Effector memory CD4-positive, alpha-beta T cell (primary cell): Measurements from ENCODE around the gene FAM228B.

Experiments used
- DNase-seq, 3 donors: peaks; one replicate each; pipeline ENCODE4 v3.0.0-alpha.2; 2020
- H3K27ac ChIP-seq: 2 replicates; pipeline ENCODE4 v1.7.0; 2013; ENCODE audit warnings: mild to moderate bottlenecking, low read length, moderate library complexity; ENCODE audit not compliant: insufficient read depth, poor library complexity, severe bottlenecking
- H3K27me3 ChIP-seq: replicated peaks from 2 replicates; pipeline ENCODE4 v1.7.0; 2013; ENCODE audit warnings: mild to moderate bottlenecking, low read length; ENCODE audit not compliant: insufficient read depth, control insufficient read depth, poor library complexity, severe bottlenecking
- H3K36me3 ChIP-seq: 2 replicates; pipeline ENCODE4 v1.7.0; 2013; ENCODE audit warnings: mild to moderate bottlenecking, low read length, moderate library complexity; ENCODE audit not compliant: control insufficient read depth, insufficient read depth
- H3K4me1 ChIP-seq: 2 replicates; pipeline ENCODE4 v1.7.0; 2013; ENCODE audit warnings: low read length, mild to moderate bottlenecking; ENCODE audit not compliant: control insufficient read depth, insufficient read depth, poor library complexity, severe bottlenecking
- H3K4me3 ChIP-seq: 2 replicates; pipeline ENCODE4 v1.7.0; 2013; ENCODE audit warnings: low read length, low read depth, mild to moderate bottlenecking; ENCODE audit not compliant: insufficient read depth, poor library complexity, severe bottlenecking
- H3K9me3 ChIP-seq: 2 replicates; pipeline ENCODE4 v1.7.0; 2013; ENCODE audit warnings: mild to moderate bottlenecking, low read length, moderate library complexity; ENCODE audit not compliant: control insufficient read depth

Gene FAM228B

GRCh38 chr2:24207359-24207758 is 84.1 kb downstream of the FAM228B start:
- no peaks in the 10 kb centered on the region for H3K4me1 ChIP-seq
- H3K27ac ChIP-seq = no peak overlapping the region
- peaks cover 90% of the 10 kb centered on the region for H3K36me3 ChIP-seq
- H3K9me3 ChIP-seq = no peaks in the 10 kb centered on the region
- no peak for DNase-seq
- no peaks in the 10 kb centered on the region for H3K27me3 ChIP-seq
- no peak overlapping the region for H3K4me3 ChIP-seq

DNA sequence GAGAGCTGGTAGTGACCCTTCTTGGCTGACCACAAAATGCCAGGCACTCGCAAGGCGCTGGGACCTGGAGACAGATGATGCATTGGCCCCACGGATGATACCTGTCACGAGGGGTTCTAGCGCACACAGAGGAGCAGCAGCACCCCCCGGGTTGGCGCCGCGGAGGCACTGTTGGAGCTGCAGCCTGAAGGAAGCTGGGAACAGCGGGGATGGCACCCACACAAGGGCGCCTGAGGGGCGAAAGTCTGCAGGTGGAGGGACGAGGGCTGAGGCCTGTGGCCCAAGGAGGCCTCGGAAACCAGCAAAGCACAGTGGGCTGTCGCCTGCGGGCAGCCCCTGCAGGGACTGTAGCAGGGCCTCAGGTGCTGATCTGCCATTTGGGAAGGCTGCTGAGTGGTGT is 85.2 kb downstream of the FAM228B start:
- Histone ChIP-seq H3K4me3 (no peak overlapping the region), H3K4me1 (no peaks in the 10 kb centered on the region), H3K27ac (no peak overlapping the region), H3K9me3 (no peaks in the 10 kb centered on the region), H3K27me3 (no peaks in the 10 kb centered on the region), H3K36me3 (peaks cover 89% of the 10 kb centered on the region)
- no peak for DNase-seq

DNA sequence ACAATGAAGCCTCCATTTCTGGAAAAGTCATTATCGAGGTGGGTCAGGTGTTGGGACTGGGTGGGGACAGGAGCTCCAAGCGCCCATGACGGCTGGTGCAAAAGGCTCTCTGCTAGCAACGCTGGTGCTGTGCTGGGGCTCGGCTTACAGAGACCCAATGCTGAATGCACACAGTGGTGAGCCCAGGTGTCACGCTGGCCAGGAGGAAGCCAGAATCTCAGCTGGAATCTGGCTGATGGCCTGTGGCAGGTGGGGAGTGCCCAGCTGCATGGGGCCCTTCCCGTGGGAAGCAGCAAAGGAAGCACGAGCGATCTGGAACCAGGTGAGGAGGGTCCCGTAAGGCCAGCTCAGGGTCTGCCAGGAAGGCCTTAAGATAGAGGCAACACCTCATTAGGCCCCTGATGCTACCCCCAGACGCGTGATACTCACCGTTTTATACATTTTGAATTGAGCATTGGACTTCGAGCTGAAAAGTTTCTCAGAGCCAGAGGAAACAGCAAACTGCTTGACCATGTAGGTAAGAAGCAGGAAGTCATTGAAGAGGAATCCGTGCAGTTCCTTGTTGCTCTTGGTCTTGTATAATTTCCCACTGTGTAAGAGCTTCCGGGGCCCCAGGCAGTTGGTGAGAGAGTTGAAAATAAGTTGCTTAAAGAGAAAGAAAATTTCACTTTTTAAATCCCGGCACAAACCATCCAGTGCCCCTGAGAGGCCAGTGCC is 86.3 kb downstream of the FAM228B start:
- no peaks in the 10 kb centered on the region for H3K9me3 ChIP-seq
- no peak for DNase-seq
- H3K27ac ChIP-seq = no peak overlapping the region
- no peak overlapping the region for H3K4me3 ChIP-seq
- H3K36me3 ChIP-seq = peaks cover 88% of the 10 kb centered on the region
- no peaks in the 10 kb centered on the region for H3K27me3 ChIP-seq
- H3K4me1 ChIP-seq = no peaks in the 10 kb centered on the region

- Histone ChIP-seq H3K27ac (no peak overlapping the region), H3K36me3 (peaks cover 83% of the 10 kb centered on the region), H3K4me3 (no peak overlapping the region), H3K4me1 (no peaks in the 10 kb centered on the region), H3K27me3 (no peaks in the 10 kb centered on the region), H3K9me3 (no peaks in the 10 kb centered on the region)
- no peak for DNase-seq
Measured at GRCh38 chr2:24210106-24210455, 86.8 kb downstream of the FAM228B start.

GRCh38 chr2:24210723-24211122 is 87.5 kb downstream of the FAM228B start:
- Histone ChIP-seq H3K9me3 (no peaks in the 10 kb centered on the region), H3K27ac (no peak overlapping the region), H3K36me3 (peaks cover 78% of the 10 kb centered on the region), H3K4me3 (no peak overlapping the region), H3K27me3 (no peaks in the 10 kb centered on the region), H3K4me1 (no peaks in the 10 kb centered on the region)
- DNase-seq = no peak

DNA sequence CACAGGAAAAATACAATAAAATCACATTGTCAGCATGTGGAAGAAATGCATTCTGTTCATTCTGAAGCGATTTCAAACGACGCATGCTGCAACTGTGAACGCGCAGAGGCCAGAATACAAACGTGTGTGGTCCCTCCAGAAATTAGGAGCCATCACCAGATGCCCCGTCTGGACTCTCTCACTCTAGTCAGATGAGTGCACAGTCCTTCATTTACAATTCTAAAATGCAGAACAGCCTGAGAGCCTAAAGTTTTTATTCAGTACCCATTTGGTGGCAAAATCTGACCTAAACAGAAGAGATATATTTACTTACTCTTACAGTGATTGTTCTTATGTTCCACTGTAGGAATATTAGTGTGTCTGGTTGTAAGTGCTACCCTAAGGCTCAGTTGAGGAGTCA is 88.1 kb downstream of the FAM228B start:
- no peak for DNase-seq
- H3K4me3 ChIP-seq = no peak overlapping the region
- H3K4me1 ChIP-seq = no peaks in the 10 kb centered on the region
- H3K27ac ChIP-seq = no peak overlapping the region
- peaks cover 77% of the 10 kb centered on the region for H3K36me3 ChIP-seq
- H3K27me3 ChIP-seq = no peaks in the 10 kb centered on the region
- no peaks in the 10 kb centered on the region for H3K9me3 ChIP-seq

DNA sequence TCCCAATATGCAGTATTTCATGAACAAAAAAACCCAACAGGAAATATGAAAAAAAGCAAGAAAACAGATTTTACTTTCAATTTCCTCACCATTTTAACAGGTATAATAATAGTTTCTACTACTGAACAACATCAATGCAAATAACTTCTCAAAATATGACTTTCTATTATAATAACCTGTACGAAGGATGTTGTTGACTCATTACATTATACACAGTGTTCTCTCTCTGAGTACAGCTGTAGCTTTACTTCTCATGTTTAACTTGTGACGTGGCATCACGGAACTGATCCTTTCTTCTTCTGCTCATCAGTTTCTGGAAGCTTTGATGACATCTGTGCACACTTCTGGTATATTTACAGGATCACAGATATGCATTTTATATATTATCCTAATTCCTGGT is 91.6 kb downstream of the FAM228B start:
- Histone ChIP-seq H3K27ac (no peak overlapping the region), H3K4me1 (no peaks in the 10 kb centered on the region), H3K4me3 (no peak overlapping the region), H3K36me3 (peaks cover 67% of the 10 kb centered on the region), H3K27me3 (no peaks in the 10 kb centered on the region), H3K9me3 (no peaks in the 10 kb centered on the region)
- DNase-seq = no peak
